Osteocyte (in vitro differentiated cells): ENCODE data around the gene PLPP6. TPM values are rescaled to one million over a fixed set of nuclear protein-coding genes. Genes with fewer than 3 reads are reported as not detected.
"Not testable (repeated sequence)": the region's sequence is repeated elsewhere in the genome, so short reads cannot be mapped to it uniquely, and the experiment has no call there.

Experiments
- DNase-seq: peaks from one replicate; pipeline ENCODE4 v3.0.0; 2021; ENCODE audit warnings: mixed read lengths; ENCODE audit not compliant: unreplicated experiment; ENCODE audit errors: extremely low spot score
- H3K27ac Mint-ChIP-seq: one replicate; pipeline ENCODE4 v1.8.0; 2021; ENCODE audit warnings: mild to moderate bottlenecking, mixed read lengths; ENCODE audit not compliant: unreplicated experiment
- H3K27me3 Mint-ChIP-seq: one replicate; pipeline ENCODE4 v1.8.0; 2021; ENCODE audit warnings: mixed read lengths; ENCODE audit not compliant: unreplicated experiment
- H3K36me3 Mint-ChIP-seq: one replicate; pipeline ENCODE4 v1.8.0; 2021; ENCODE audit warnings: mixed read lengths; ENCODE audit not compliant: unreplicated experiment
- H3K4me1 Mint-ChIP-seq: one replicate; pipeline ENCODE4 v1.8.0; 2021; ENCODE audit warnings: mixed read lengths; ENCODE audit not compliant: unreplicated experiment
- H3K4me3 Mint-ChIP-seq: one replicate; pipeline ENCODE4 v1.8.0; 2021; ENCODE audit warnings: mild to moderate bottlenecking, moderate library complexity, mixed read lengths; ENCODE audit not compliant: unreplicated experiment
- H3K9me3 Mint-ChIP-seq: one replicate; pipeline ENCODE4 v1.8.0; 2021; ENCODE audit warnings: mixed read lengths; ENCODE audit not compliant: unreplicated experiment
- CTCF ChIP-seq: fragments of 200-600 bp; sonication (generic); IDR thresholded peaks from 2 replicates; pipeline ENCODE4 v1.5.0; 2021; ENCODE audit warnings: antibody characterized with exemption, mild to moderate bottlenecking, moderate library complexity
- total RNA-seq: library from RNA; stranded (reverse); gene quantifications from 2 replicates; pipeline ENCODE4 v1.2.1, GENCODE V29; 2021

Gene PLPP6
- total RNA-seq, 1 donor from 2014 or later = 8.1 TPM

DNA sequence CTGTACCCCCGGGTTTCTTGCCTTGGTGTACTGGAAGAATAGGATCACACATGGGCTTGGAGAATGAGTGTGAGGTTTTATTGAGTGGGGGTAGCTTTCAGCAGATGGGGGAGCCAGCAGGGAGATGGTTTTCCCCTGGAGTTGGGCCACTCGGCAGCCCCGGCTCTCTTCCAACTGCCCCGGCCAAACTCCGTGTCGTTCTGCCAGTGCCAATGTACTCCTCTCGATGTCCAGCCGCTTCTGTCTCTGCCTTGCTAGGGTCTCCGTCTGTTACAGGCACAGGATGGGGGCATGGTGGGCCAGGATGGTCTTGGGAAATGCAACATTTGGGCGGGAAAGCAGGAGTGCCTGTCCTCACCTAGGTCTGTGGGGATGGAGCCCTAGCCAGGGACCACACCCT, 7.6 kb upstream of the PLPP6 start:
- H3K36me3 Mint-ChIP-seq = no peaks in the 10 kb centered on the region
- H3K27ac Mint-ChIP-seq = no peak overlapping the region
- no peak for TF ChIP-seq CTCF
- H3K4me3 Mint-ChIP-seq = no peak overlapping the region
- no peak for DNase-seq
- H3K27me3 Mint-ChIP-seq = peaks cover 7% of the 10 kb centered on the region
- H3K9me3 Mint-ChIP-seq = no peaks in the 10 kb centered on the region
- H3K4me1 Mint-ChIP-seq = no peaks in the 10 kb centered on the region

GRCh38 chr9:4656196-4656595, 5.9 kb upstream of the PLPP6 start:
- not testable (repeated sequence) for H3K27ac Mint-ChIP-seq, H3K4me1 Mint-ChIP-seq, H3K27me3 Mint-ChIP-seq, H3K36me3 Mint-ChIP-seq, H3K9me3 Mint-ChIP-seq, H3K4me3 Mint-ChIP-seq, DNase-seq

GRCh38 chr9:4656621-4657020, 5.5 kb upstream of the PLPP6 start:
- Mint-ChIP-seq H3K4me1 (peaks cover 9% of the 10 kb centered on the region), H3K27me3 (peaks cover 2% of the 10 kb centered on the region), H3K36me3 (no peaks in the 10 kb centered on the region), H3K4me3 (no peak overlapping the region), H3K27ac (no peak overlapping the region), H3K9me3 (no peaks in the 10 kb centered on the region)
- DNase-seq = no peak
- TF ChIP-seq CTCF = no peak

DNA sequence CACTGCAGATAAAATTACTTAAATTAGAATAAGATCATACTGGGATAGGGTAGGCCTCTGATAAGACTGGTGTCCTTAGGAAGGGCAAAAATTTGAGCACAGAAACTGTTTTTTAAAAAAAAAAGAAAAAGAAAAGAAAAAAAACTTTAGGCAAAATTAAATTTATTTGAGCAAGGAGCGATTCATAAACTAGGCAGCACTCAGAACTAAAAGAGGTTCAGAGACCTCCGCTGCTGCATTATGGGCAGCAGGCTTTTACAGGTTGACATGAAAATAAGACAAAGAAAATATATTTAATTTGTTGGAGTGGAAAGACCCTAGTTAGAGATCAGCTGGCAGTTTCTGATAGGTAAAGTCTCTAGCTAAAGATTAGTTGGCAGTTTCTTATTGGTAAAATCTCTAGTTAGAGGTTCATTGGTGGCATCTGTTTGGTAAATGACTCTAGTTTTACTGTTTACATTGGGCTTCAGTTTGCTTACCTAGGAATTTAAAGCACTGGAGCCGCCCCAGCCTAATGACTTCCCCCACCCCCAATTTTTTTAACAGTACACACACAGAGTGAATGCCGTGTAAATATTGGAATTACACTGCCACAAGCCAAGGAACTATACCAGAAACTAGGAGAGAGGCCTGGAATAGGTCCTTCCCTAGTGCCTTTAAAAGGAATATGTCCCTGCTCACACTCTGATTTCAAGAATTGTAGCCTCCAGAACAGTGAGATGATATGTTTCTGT, 4.5 kb upstream of the PLPP6 start:
- H3K4me3 Mint-ChIP-seq = no peak overlapping the region
- H3K9me3 Mint-ChIP-seq = no peaks in the 10 kb centered on the region
- H3K4me1 Mint-ChIP-seq = peaks cover 15% of the 10 kb centered on the region
- H3K27ac Mint-ChIP-seq = no peak overlapping the region
- peaks cover 2% of the 10 kb centered on the region for H3K27me3 Mint-ChIP-seq
- DNase-seq = no peak
- no peaks in the 10 kb centered on the region for H3K36me3 Mint-ChIP-seq
- TF ChIP-seq CTCF = no peak

GRCh38 chr9:4660665-4661064, 1.4 kb upstream of the PLPP6 start:
- peaks cover 39% of the 10 kb centered on the region for H3K4me1 Mint-ChIP-seq
- H3K36me3 Mint-ChIP-seq, DNase-seq, H3K27me3 Mint-ChIP-seq, H3K9me3 Mint-ChIP-seq, H3K27ac Mint-ChIP-seq, H3K4me3 Mint-ChIP-seq: not testable (repeated sequence)

GRCh38 chr9:4661165-4661564, 929 bp upstream of the PLPP6 start:
- TF ChIP-seq CTCF = no peak
- Mint-ChIP-seq H3K36me3 (no peaks in the 10 kb centered on the region), H3K4me1 (peaks cover 44% of the 10 kb centered on the region), H3K27me3 (no peaks in the 10 kb centered on the region), H3K9me3 (no peaks in the 10 kb centered on the region), H3K4me3 (peak overlapping the region; percentile 90), H3K27ac (peak overlapping the region; percentile 88)
- no peak for DNase-seq
